GM10248 (cell line): Measurements from ENCODE around the gene CHST11.

Source experiments
- CTCF ChIA-PET: fragments of 300-600 bp; sonication (Branson Sonifier 250); formaldehyde crosslinking; extraction: SDS; loops from one replicate; lab custom pipeline; 2021; ENCODE audit warnings: antibody characterized with exemption; lab: Yijun Ruan, JAX
- POLR2A ChIA-PET: fragments of 350-650 bp; sonication (Branson Sonifier 250); formaldehyde crosslinking; extraction: SDS; loops from one replicate; lab custom pipeline; 2020; ENCODE audit warnings: antibody characterized with exemption; lab: Yijun Ruan, JAX
- DNase-seq: peaks from one replicate; pipeline ENCODE4 v3.0.0; 2012; ENCODE audit errors: extremely low spot score
- CTCF ChIP-seq: IDR thresholded peaks from 2 replicates; pipeline ENCODE4 v1.5.1; 2012; ENCODE audit warnings: mild to moderate bottlenecking, low read depth; ENCODE audit errors: extremely low read depth, missing control alignments, control extremely low read depth

CHST11 gene

GRCh38 chr12:104669089-104669721 is 212.5 kb downstream of the CHST11 start:
- POLR2A ChIA-PET, result no interaction called here
- peak; percentile 32 for TF ChIP-seq CTCF
- CTCF ChIA-PET, result interaction anchor here (1.0 to 3.5 kb wide), 7 partner anchors 9 to 287 kb away, joined by 3 to 15 read pairs (median 3); no protein-coding TSS in a partner anchor
- DNase-seq, result no peak

DNA sequence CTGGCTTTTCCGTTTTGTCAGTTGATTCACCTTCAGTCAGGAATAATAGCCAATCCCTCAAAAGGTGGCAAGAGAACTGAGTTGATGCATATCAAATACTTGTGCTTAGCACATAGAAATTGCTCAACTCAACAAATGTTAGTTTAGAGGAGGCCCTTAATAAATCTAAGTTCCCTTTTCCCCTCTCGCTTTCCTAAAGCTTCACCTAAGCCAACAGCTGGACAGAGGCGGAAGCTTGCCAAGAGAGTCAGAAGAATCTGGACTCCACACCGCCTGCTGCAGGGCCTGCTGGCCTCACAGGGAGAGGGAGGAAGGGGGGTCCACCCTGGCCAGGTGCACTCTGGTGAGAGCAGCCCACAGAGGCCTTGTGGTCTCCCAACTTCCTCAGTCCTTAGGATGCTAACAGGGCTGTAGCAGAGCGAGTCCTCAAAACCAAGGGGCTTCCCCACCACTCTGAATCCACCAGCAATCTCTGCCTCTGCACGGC is 213.1 kb downstream of the CHST11 start:
- CTCF ChIA-PET, result interaction anchor here (1.0 to 3.5 kb wide), 6 partner anchors 10 to 288 kb away, joined by 3 to 15 read pairs (median 4); no protein-coding TSS in a partner anchor
- TF ChIP-seq CTCF, result no peak
- DNase-seq, result peak; percentile 68
- POLR2A ChIA-PET, result no interaction called here

- POLR2A ChIA-PET, result no interaction called here
- CTCF ChIA-PET, result interaction anchor here (0.7 to 3.5 kb wide), 8 partner anchors 10 to 289 kb away, joined by 3 to 15 read pairs (median 4); no protein-coding TSS in a partner anchor
Measured at GRCh38 chr12:104670439-104671408, 214.0 kb downstream of the CHST11 start.

DNA sequence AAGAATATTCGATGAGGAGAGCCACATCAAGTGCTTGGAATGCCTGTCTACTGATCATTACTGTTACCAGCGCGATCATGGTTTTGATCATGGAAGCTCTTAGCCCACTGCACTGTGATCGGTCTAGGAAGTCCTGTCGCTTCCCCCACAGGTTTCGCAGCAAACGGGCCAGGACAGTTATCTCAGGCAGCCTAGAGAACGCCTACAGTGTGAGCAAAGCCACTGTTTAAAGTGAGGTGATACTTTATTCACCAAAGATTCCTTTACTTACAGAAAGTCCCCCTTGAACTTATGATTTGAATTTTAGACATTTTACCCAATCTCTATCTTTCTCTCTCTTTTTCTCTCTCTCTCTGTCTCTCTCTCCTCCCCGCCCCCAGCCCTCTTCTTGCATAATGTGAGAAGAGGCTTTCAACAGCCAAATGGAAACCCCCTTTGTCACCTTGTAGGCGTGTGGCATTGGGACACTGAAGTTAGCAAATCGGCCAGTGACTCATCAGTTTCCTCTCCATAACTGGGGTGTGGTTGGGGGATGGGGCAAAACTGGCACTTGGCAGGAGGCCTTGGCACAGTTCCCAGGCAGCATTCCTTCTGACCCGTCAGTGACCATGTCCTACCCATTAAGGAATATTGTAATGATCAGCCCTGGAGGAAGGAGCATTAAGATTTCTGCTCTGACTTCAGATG is 214.8 kb downstream of the CHST11 start:
- no peak for TF ChIP-seq CTCF
- ChIA-PET POLR2A (no interaction called here), CTCF (interaction anchor here (0.7 to 3.4 kb wide), 9 partner anchors 9 to 290 kb away, joined by 3 to 13 read pairs (median 4); no protein-coding TSS in a partner anchor)
- peak; percentile 79 for DNase-seq

More at GRCh38 chr12:104670439-104671408, 214.0 kb downstream of the CHST11 start:
- no peak for DNase-seq
- TF ChIP-seq CTCF, result no peak

DNA sequence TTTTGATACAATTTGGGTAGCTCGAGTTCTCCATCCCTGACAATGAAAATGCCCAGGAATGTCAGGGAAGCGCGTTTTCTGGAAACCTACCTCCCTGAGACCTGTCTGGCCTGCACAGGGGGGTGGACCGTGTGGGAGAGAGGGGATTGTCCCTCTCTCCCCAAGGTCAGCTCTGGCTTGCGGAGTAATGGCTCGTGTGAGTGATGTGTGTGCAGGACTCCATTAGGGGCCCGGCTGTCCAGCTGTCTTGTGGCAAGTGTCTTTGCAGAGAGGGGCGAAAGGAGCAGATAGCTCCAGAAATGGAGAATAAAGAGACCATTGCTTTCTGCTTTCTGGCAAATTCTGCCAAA is 215.3 kb downstream of the CHST11 start:
- ChIA-PET CTCF (interaction anchor here (1.0 to 2.9 kb wide), 6 partner anchors 11 to 290 kb away, joined by 3 to 10 read pairs (median 4); no protein-coding TSS in a partner anchor), POLR2A (no interaction called here)
- TF ChIP-seq CTCF, result no peak
- no peak for DNase-seq
